HCT116 (cell line): ENCODE measurements around the gene ADORA2B. TPM values are rescaled to one million over a fixed set of nuclear protein-coding genes. Genes with fewer than 3 reads are reported as not detected.

ENCODE experiments used
- ATAC-seq: fragments of 200-7000 bp; cut with Tn5 transposase; 2 replicates; pipeline ENCODE4 v1.9.1; 2020; ENCODE audit warnings: mild to moderate bottlenecking, moderate library complexity
- BruUV-seq: library from RNA; stranded (reverse); fragments of 400-500 nt; replicated peaks from 2 replicates; lab custom pipeline; 2021; lab: Mats Ljungman, UMichigan
- CTCF ChIA-PET: fragments of 300-600 bp; sonication (Branson Sonifier 250); formaldehyde crosslinking; loops from one replicate; lab custom pipeline; 2021; ENCODE audit warnings: antibody characterized with exemption; lab: Charles Lee
- POLR2A ChIA-PET: fragments of 300-600, 350-600 bp; sonication (Branson Sonifier 250); formaldehyde crosslinking; loops from one replicate; lab custom pipeline; 2021; ENCODE audit warnings: antibody characterized with exemption; lab: Charles Lee
- RAD21 ChIA-PET, 2 experiments: fragments of 300-600 bp; sonication (Branson Sonifier 250); formaldehyde crosslinking; loops; one replicate each; lab custom pipeline; 2023; ENCODE audit warnings: low total read pairs in 2 of 2; ENCODE audit not compliant: uncharacterized antibody in 2 of 2, unreplicated experiment in 2 of 2, low non-redundant PET in 1 of 2; lab: Charles Lee
- DNase-seq: peaks from one replicate; pipeline ENCODE4 v3.0.0-alpha.2; 2010; ENCODE audit warnings: low read depth, low spot score
- H2AFZ ChIP-seq: fragments of 200-600 bp; shearing (Covaris generic), sonication (generic); 2 replicates; pipeline ENCODE4 v1.6.1; 2017; ENCODE audit warnings: low read depth, mixed run types, mixed read lengths, antibody characterized with exemption, low read length; ENCODE audit not compliant: poor library complexity, severe bottlenecking
- H3K27ac ChIP-seq: 2 replicates; pipeline ENCODE4 v1.5.1; 2012; ENCODE audit warnings: low read depth, low read length
- H3K27me3 ChIP-seq: fragments of 200-600 bp; sonication (generic); 2 replicates; pipeline ENCODE4 v1.6.1; 2016; ENCODE audit warnings: mixed run types, low read length, mixed read lengths; ENCODE audit not compliant: insufficient read depth
- H3K36me3 ChIP-seq, 2 experiments: fragments of 200-500 bp in 1 of 2; fragments of 200-600 bp in 1 of 2; sonication (Bioruptor generic) in 1 of 2; sonication (generic) in 1 of 2; 2 replicates each; pipeline versions ENCODE4 v1.5.1 to v1.6.1; 2014 to 2016; ENCODE audit warnings: low read length in 2 of 2, inconsistent platforms in 1 of 2, mixed read lengths in 1 of 2, mixed run types in 1 of 2; ENCODE audit not compliant: insufficient read depth in 2 of 2, control insufficient read depth in 1 of 2
- H3K4me1 ChIP-seq, 2 experiments: fragments of 200-600 bp in 1 of 2; sonication (generic) in 1 of 2; 2 replicates each; pipeline versions ENCODE4 v1.5.1 to v1.6.1; 2012 to 2017; ENCODE audit warnings: low read length in 2 of 2, inconsistent platforms in 1 of 2, mild to moderate bottlenecking in 1 of 2, mixed read lengths in 1 of 2, mixed run types in 1 of 2, moderate library complexity in 1 of 2; ENCODE audit not compliant: insufficient read depth in 2 of 2, control insufficient read depth in 1 of 2
- H3K4me2 ChIP-seq: fragments of 200-600 bp; sonication (generic); 2 replicates; pipeline ENCODE4 v1.6.1; 2017; ENCODE audit warnings: mixed run types, low read length, mixed read lengths
- H3K4me3 ChIP-seq, 2 experiments: fragments of 200-600 bp in 1 of 2; sonication (generic) in 1 of 2; replicated peaks in 1 of 2; 2 replicates each; pipeline ENCODE4 v1.5.1; 2011 to 2016; ENCODE audit warnings: low read length in 2 of 2, control low read depth in 1 of 2, low read depth in 1 of 2, mild to moderate bottlenecking in 1 of 2, mixed read lengths in 1 of 2, mixed run types in 1 of 2
- H3K79me2 ChIP-seq: fragments of 200-600 bp; sonication (generic); 2 replicates; pipeline ENCODE4 v1.6.1; 2017; ENCODE audit warnings: mild to moderate bottlenecking, mixed run types, low read length, moderate library complexity, mixed read lengths; ENCODE audit not compliant: insufficient read depth
- H3K9ac ChIP-seq: fragments of 200-600 bp; sonication (generic); 2 replicates; pipeline ENCODE4 v1.6.1; 2016; ENCODE audit warnings: low read length, mixed read lengths
- H3K9me2 ChIP-seq: fragments of 200-600 bp; sonication (generic), shearing (Covaris generic); 2 replicates; pipeline ENCODE4 v1.6.1; 2017; ENCODE audit warnings: mixed run types, mild to moderate bottlenecking, moderate library complexity; ENCODE audit not compliant: insufficient read depth
- H3K9me3 ChIP-seq, 2 experiments: fragments of 200-500 bp in 1 of 2; fragments of 200-600 bp in 1 of 2; sonication (Bioruptor generic) in 1 of 2; sonication (generic) in 1 of 2; 2 replicates each; pipeline ENCODE4 v1.6.1; 2014 to 2017; ENCODE audit warnings: low read length in 2 of 2, mixed read lengths in 2 of 2, inconsistent platforms in 1 of 2, low read depth in 1 of 2, mild to moderate bottlenecking in 1 of 2, mixed run types in 1 of 2, moderate library complexity in 1 of 2; ENCODE audit not compliant: control insufficient read depth in 1 of 2, insufficient read depth in 1 of 2
- H4K20me1 ChIP-seq: fragments of 200-600 bp; sonication (generic), shearing (Covaris generic); 2 replicates; pipeline ENCODE4 v1.6.1; 2017; ENCODE audit warnings: mixed run types, mild to moderate bottlenecking, moderate library complexity; ENCODE audit not compliant: insufficient read depth
- CEBPB ChIP-seq: IDR thresholded peaks from 2 replicates; pipeline ENCODE4 v1.6.1; 2012; ENCODE audit warnings: low read depth
- ELF1 ChIP-seq: IDR thresholded peaks from 2 replicates; pipeline ENCODE4 v1.6.1; 2012; ENCODE audit warnings: low read depth, borderline replicate concordance
- EZH2phosphoT487 ChIP-seq: fragments of 200-600 bp; IDR thresholded peaks from 2 replicates; pipeline ENCODE4 v1.6.1; 2018; ENCODE audit warnings: antibody characterized with exemption, borderline replicate concordance
- JUND ChIP-seq: IDR thresholded peaks from 2 replicates; pipeline ENCODE4 v1.6.1; 2012
- RAD21 ChIP-seq: IDR thresholded peaks from 2 replicates; pipeline ENCODE4 v1.6.1; 2012; ENCODE audit warnings: low read depth, mild to moderate bottlenecking
- SIN3A ChIP-seq: IDR thresholded peaks from 2 replicates; pipeline ENCODE4 v1.6.1; 2012; ENCODE audit warnings: low read depth
- SRF ChIP-seq: IDR thresholded peaks from 2 replicates; pipeline ENCODE4 v1.6.1; 2012; ENCODE audit warnings: low read depth
- TCF7L2 ChIP-seq: IDR thresholded peaks from 2 replicates; pipeline ENCODE4 v1.7.0; 2011; ENCODE audit warnings: borderline replicate concordance, inconsistent platforms; ENCODE audit not compliant: insufficient read depth, insufficient read length; ENCODE audit errors: extremely low read depth
- YY1 ChIP-seq: IDR thresholded peaks from 2 replicates; pipeline ENCODE4 v1.6.1; 2011; ENCODE audit warnings: low read length, low read depth, moderate library complexity, mild to moderate bottlenecking; ENCODE audit not compliant: insufficient replicate concordance; ENCODE audit errors: extremely low read depth
- ZNF274 ChIP-seq: fragments of 200-500 bp; sonication (Bioruptor generic); IDR thresholded peaks from 2 replicates; pipeline ENCODE4 v1.6.1; 2014; ENCODE audit warnings: mild to moderate bottlenecking, low read depth, low read length, inconsistent platforms
- intact Hi-C: fragments of 100-400 bp; cut with micrococcal nuclease; formaldehyde crosslinking; loops from 2 replicates; pipeline ENCODE4 v1.10.0; 2022
- total RNA-seq: library from RNA; stranded (reverse); gene quantifications from one replicate; pipeline ENCODE4 v1.2.1, GENCODE V29; 2021; ENCODE audit not compliant: unreplicated experiment
- TF ChIP-seq, protein P1 (sequence below): IDR thresholded peaks from 2 replicates; pipeline ENCODE4 v1.6.1; 2012

The ADORA2B gene
- total RNA-seq, 1 experiment from 2014 or later, result 47.5 TPM

DNA sequence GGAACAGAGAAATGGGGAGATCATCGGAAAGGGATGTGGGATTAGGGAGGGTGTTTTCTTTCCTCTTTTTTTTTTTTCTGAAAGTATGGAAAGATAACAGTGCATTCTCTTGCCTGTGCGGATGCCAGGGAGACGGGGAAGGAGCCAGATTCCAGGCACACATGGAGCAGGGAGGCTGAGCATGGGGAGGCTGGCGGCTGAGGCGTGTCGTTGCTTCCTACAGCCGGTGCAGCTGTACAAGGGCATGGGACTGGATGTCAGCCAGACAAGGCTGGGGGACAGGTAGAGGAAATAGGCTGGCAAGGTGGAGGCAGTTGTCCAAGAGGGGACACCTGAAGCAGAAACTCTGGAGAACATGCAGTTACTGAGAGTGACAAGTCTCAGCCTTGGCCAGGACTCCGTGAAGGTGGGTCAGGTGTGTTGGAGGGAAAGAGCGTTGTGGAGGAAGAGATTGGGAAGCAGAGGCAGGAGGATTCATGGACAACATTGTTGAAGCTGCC is 16.6 kb upstream of the ADORA2B start (continued):
- TF ChIP-seq ZNF274 (no peak), SRF (no peak)

DNA sequence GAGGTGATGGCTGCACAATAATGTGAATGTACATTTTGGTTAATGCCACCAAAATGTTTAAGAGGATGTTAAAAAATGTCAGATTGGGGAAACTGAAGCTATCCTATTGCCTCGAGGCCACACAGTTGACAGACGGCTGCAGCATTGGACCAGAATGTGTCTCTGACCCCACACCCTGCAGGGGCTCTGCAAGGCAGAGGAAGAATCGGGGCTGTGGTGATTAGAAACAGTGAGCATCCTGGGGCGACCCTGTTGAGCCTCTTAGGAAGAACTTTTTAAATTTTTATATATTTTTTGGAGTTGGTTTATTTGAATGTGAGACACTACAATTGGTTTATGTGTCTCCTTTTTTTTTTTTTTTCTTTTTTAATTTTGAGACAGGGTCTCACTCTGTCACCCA is 15.0 kb upstream of the ADORA2B start:
- Histone ChIP-seq H3K36me3 (no peaks in the 10 kb centered on the region), H3K9me3 (no peaks in the 10 kb centered on the region), H3K4me3 (no peak overlapping the region), H3K27me3 (no peaks in the 10 kb centered on the region), H3K9me2 (no peaks in the 10 kb centered on the region), H3K4me2 (no peak overlapping the region), H3K9ac (no peak overlapping the region), H3K27ac (no peak overlapping the region), H2AFZ (no peak overlapping the region), H4K20me1 (no peaks in the 10 kb centered on the region), H3K79me2 (no peaks in the 10 kb centered on the region), H3K4me1 (peaks cover 0 to 6% of the 10 kb centered on the region in 2 experiments; a peak in 1 of 4 replicates)
- BruUV-seq, result no TSS peak
- intact Hi-C loops, result no loop called here
- CTCF ChIA-PET, result no interaction called here
- POLR2A ChIA-PET, result no interaction called here
- TF ChIP-seq TCF7L2, result no peak
- TF ChIP-seq, protein P1, sequence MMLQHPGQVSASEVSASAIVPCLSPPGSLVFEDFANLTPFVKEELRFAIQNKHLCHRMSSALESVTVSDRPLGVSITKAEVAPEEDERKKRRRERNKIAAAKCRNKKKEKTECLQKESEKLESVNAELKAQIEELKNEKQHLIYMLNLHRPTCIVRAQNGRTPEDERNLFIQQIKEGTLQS, result no peak
- TF ChIP-seq CEBPB, result no peak
- no peak for TF ChIP-seq EZH2phosphoT487
- no peak for TF ChIP-seq SIN3A
- TF ChIP-seq ELF1, result no peak
- no peak for TF ChIP-seq RAD21
- TF ChIP-seq JUND, result no peak
- no peak for TF ChIP-seq YY1
- DNase-seq (no peak), ATAC-seq (no peak)
- RAD21 ChIA-PET, result no interaction called here
